Measurements from ENCODE around the gene OR9G4. TPM values are rescaled to one million over a fixed set of nuclear protein-coding genes. Genes with fewer than 3 reads are reported as not detected.

OR9G4 gene
- total and polyA plus RNA-seq, 2 of the 4 experiments (the other 2 are of a cell fraction) = not detected

DNA sequence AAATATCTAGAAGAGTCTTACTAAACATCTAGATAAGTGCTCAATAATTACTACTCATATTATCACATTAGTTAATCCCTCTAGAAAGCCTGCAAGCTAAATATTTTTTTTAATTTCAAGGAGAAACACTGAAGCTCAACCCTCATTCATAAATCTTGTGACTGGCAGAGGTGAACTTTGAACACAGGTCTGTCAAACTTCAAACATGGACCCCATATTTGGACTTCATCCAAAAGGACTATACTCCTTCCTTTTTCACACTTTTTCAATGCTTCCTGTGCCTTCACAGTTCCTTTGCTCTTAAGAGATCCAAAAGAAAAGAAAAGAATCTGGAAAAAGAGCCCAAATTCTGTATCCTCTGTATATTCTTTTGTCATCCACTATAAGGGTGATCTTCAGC, 28.3 kb upstream of the OR9G4 start:
- Histone ChIP-seq H4K91ac (ENCODE audit: insufficient read depth, low read depth, low read length) (no peak overlapping the region), H3K4me1 (ENCODE audit: control insufficient read depth, insufficient read depth, low read length) (no peaks in the 10 kb centered on the region), H2AFZ (replicated peaks; ENCODE audit: low read length, poor library complexity) (no peak overlapping the region), H2BK5ac (ENCODE audit: low read depth, low read length, poor library complexity, severe bottlenecking) (no peak overlapping the region), H3K27ac (ENCODE audit: insufficient read depth, low read length) (no peak overlapping the region), H3K79me1 (ENCODE audit: low read depth in 1 of 2, low read length in 2 of 2) (no peaks in the 10 kb centered on the region), H3K9me1 (ENCODE audit: insufficient read depth, low read length) (no peaks in the 10 kb centered on the region), H3K36me3 (ENCODE audit: control insufficient read depth, insufficient read depth, low read length) (no peaks in the 10 kb centered on the region), H4K20me1 (ENCODE audit: insufficient read depth, low read length) (no peaks in the 10 kb centered on the region), H2BK20ac (ENCODE audit: low read depth, low read length) (no peak overlapping the region), H3K4ac (ENCODE audit: low read depth, low read length) (no peak overlapping the region), H3K9me3 (ENCODE audit: control insufficient read depth, insufficient read depth, low read length) (no peaks in the 10 kb centered on the region; the same call in 1 of the 2 replicates), H2BK120ac (ENCODE audit: low read depth, low read length) (no peak overlapping the region), H2BK15ac (ENCODE audit: low read depth, low read length) (no peak overlapping the region), H3K9ac (ENCODE audit: low read depth, low read length) (no peak overlapping the region), H2AK5ac (ENCODE audit: low read depth, low read length) (no peak overlapping the region), H4K5ac (ENCODE audit: low read depth, low read length) (no peak overlapping the region), H2AK9ac (replicated peaks; ENCODE audit: low read depth, low read length, poor library complexity) (no peak overlapping the region), H4K8ac (ENCODE audit: low read depth in 2 of 2, low read length in 2 of 2) (no peak overlapping the region), H3K23ac (ENCODE audit: low read depth, low read length) (no peak overlapping the region), H3K14ac (replicated peaks; ENCODE audit: low read depth, low read length) (no peak overlapping the region), H3K56ac (ENCODE audit: extremely low read depth, insufficient read depth, low read length) (no peak overlapping the region), H3K4me3 (ENCODE audit: insufficient read depth, low read depth, low read length) (no peak overlapping the region), H3K27me3 (ENCODE audit: control insufficient read depth, insufficient read depth, low read length) (no peaks in the 10 kb centered on the region), H3K4me2 (ENCODE audit: low read depth, low read length) (no peak overlapping the region), H3K18ac (ENCODE audit: low read depth, low read length) (no peak overlapping the region)
- BruUV-seq (replicated peaks) = no TSS peak
- intact Hi-C loops (cut with micrococcal nuclease) (no loop called here), dilution Hi-C loops (cut with HindIII; ENCODE audit: low sequenced_read_pairs, unreplicated experiment) (no loop called here), in situ Hi-C loops (cut with MboI; ENCODE audit: low sequenced_read_pairs) (no loop called here)
- no peak for TF ChIP-seq CEBPB (IDR thresholded peaks at IDR 0.05; ENCODE audit: low read depth, low read length)
- TF ChIP-seq POLR2A (IDR thresholded peaks at IDR 0.05; ENCODE audit: low read depth, low read length) = no peak
- no peak for ATAC-seq (ENCODE audit: low read depth)
- DNase-seq = no peak
- ChIA-PET POLR2A (ENCODE audit: unreplicated experiment) (no interaction called here), CTCF (no interaction called here)

Data from IMR-90 (cell line).